ENCODE data around the gene USP20. TPM values are rescaled to one million over a fixed set of nuclear protein-coding genes. Genes with fewer than 3 reads are reported as not detected.
"Not testable (repeated sequence)": the region's sequence is repeated elsewhere in the genome, so short reads cannot be mapped to it uniquely, and the experiment has no call there.

Gene USP20
- 6.2 and 10.2 TPM in 2 replicates for total RNA-seq (2014; rRNA removed; shearing (Covaris generic); ENCODE audit: low replicate concordance)

DNA sequence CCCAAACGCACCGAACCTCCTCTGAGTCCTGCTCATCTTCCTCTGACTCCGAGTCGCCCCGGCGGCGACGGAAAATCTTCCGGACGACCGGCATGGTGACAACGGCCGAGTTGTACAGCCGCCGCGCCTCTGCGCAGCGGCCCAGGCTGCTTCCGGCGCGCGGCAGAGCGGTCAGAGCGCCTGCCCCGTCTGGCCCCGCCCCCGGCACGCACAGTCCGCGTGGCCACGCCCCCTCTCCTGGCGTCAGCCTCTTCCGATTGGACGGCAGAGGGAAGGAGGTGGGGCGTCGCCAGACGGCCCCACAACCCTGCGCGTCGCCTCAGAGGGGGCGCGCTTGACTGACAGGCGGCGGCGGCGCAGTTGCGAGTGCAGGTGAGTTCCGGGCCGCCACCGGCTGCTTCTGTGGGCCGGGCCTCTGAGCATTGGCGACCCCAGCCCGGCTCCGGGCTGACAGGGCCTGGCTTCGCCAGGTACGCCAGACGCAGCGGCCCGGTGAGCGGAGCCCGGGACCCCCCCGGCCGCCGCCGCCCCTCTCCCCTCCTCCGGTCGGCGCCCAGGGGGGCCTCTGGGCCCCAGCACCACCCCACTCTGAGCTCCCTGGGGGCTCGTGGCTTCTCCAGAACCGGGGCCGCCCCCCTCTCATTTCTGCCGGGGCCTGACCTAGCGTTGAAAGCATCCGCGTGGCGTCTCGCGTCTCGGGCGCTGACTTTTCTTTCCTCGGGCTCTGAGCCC, at the start of gene USP20, which contains the start of gene C9orf78:
USP20 (plus strand) TSS at position 331 of the 732 bp plus-strand sequence. CDS start 17,098 bp downstream, outside the sequence.
C9orf78 (minus strand) TSS at position 148 of the 732 bp plus-strand sequence; CDS start at position 94, 54 bp downstream.
- peaks cover 29% of the 10 kb centered on the region for H3K36me3 ChIP-seq
- H3K4me3 ChIP-seq, result peak within 1 kb of the TSS; percentile 77
- H3K27me3 ChIP-seq, result no peaks in the 10 kb centered on the region
- DNase-seq, result peak; percentile 91
- H3K9me3 ChIP-seq, result no peaks in the 10 kb centered on the region

DNA sequence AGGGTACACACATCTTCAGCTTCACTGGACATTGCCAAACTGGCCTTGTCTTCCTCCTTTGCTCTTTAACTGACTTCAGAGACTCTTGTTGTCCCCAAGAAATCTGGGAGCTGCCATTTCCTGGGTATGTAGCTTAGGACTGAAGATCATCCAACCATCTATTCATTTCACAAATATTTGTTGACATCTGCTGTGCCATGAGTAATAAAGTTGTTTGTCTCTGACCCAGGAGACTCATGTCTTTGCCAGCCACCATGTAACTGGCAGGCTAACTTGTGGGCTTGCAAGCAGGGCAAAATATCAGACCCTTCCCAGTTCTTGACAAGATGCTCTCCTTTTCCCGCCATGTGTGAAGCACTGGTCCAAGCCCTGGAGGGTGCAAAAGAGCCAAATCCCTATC, 49.4 kb upstream of the USP20 start:
- no peaks in the 10 kb centered on the region for H3K27me3 ChIP-seq
- DNase-seq, result no peak
- H3K9me3 ChIP-seq, result no peaks in the 10 kb centered on the region
- H3K36me3 ChIP-seq, result no peaks in the 10 kb centered on the region
- no peak overlapping the region for H3K4me3 ChIP-seq

DNA sequence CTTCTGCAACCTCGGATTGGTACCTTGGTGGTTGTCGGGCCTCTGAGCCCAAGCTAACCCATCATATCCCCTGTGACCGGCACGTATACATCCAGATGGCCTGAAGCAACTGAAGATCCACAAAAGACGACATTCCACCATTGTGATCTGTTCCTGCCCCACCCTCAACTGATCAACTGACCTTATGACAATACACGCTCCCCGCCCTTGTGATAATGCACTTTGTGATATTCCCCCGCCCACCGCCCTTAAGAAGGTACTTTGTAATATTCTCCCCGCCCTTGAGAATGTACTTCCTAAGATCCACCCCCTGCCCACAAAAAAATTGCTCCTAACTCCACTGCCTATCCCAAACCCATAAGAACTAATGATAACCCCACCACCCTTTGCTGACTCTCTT, 48.8 kb upstream of the USP20 start:
- DNase-seq, result no peak
- H3K9me3 ChIP-seq, result no peaks in the 10 kb centered on the region
- no peak overlapping the region for H3K4me3 ChIP-seq
- H3K36me3 ChIP-seq, result no peaks in the 10 kb centered on the region
- H3K27me3 ChIP-seq, result no peaks in the 10 kb centered on the region

DNA sequence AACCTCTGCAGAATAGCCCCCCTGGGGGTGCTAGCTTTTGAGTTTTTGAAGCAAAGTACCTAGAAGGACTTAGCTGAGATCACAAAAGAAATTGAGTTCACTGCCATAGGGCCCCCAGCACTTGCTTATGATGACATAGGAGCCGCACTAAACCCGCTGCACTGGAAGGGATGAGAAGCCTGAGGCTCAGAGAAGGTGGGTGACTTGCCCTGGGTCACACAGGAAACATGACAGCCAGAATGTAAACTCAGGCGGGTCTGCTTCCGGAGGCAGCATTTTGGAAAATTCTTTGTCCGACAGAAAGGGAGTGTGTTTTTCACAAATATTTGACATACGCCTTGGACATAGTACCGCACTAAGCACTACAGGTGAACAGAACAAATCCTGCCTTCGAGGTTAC, 40.7 kb upstream of the USP20 start:
- H3K36me3 ChIP-seq, result no peaks in the 10 kb centered on the region
- no peak overlapping the region for H3K4me3 ChIP-seq
- no peaks in the 10 kb centered on the region for H3K27me3 ChIP-seq
- H3K9me3 ChIP-seq, result no peaks in the 10 kb centered on the region
- no peak for DNase-seq

DNA sequence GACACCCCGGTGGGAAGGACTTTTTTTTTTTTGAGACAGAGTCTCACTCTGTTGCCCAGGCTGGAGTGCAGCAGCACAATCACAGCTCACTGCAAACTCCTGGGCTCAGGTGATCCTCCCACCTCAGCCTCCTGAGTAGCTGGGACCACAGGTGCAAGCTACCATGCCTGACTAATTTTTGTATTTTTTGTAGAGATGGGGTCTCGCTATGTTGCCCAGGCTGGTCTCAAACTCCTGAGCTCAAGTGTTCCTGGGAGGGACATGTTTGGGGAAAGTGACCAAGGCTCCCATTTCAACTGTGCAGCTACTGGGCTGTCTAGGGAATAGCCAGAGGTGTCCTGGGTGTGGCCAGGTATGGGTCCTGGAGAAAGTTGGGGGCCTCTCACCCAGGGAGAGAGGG, 39.2 kb upstream of the USP20 start:
- H3K4me3 ChIP-seq, H3K36me3 ChIP-seq, H3K27me3 ChIP-seq, H3K9me3 ChIP-seq, DNase-seq: not testable (repeated sequence)

DNA sequence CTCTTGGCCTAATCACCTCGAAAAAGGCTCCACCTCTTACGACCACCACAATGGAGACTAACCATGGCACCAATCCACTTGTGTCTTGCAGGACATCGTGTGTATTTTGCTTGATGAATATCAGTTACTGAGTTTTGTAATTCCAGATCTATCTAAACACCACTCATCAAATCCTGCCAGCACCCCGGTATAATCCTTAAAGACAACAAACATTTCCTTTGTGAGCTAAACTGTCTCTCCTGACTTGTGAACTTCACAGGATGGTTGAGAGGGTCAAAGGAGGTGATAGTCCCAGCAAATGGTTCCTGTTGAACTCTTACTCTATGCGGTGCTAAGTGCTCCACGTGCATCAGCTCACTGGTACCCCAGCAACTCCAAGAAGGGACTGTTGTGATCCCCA, 36.3 kb upstream of the USP20 start:
- H3K9me3 ChIP-seq, result no peaks in the 10 kb centered on the region
- H3K27me3 ChIP-seq, result no peaks in the 10 kb centered on the region
- H3K36me3 ChIP-seq, result no peaks in the 10 kb centered on the region
- no peak overlapping the region for H3K4me3 ChIP-seq
- DNase-seq, result no peak

DNA sequence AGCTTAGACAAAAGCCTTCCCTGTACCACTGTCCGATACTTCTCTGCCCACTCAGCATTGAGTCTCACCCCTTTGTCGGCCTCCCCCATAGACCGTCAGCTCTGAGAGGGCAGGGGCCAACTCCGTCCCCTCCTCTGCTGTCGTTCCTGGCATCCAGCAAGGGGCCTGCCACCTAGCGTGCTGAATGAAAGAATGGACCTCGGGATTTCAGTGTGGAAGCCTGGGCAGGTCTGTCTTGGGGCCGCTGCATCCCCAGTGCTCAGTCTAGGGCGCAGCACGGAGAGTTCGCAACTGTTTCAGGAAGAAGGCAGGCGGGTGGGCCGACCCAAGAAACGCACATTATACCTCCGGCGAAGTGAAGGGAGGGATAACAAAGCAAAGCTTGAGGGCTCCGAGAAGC, 33.8 kb upstream of the USP20 start:
- H3K36me3 ChIP-seq, result peaks cover 7% of the 10 kb centered on the region
- H3K4me3 ChIP-seq, result no peak overlapping the region
- H3K9me3 ChIP-seq, result no peaks in the 10 kb centered on the region
- no peaks in the 10 kb centered on the region for H3K27me3 ChIP-seq
- no peak for DNase-seq

DNA sequence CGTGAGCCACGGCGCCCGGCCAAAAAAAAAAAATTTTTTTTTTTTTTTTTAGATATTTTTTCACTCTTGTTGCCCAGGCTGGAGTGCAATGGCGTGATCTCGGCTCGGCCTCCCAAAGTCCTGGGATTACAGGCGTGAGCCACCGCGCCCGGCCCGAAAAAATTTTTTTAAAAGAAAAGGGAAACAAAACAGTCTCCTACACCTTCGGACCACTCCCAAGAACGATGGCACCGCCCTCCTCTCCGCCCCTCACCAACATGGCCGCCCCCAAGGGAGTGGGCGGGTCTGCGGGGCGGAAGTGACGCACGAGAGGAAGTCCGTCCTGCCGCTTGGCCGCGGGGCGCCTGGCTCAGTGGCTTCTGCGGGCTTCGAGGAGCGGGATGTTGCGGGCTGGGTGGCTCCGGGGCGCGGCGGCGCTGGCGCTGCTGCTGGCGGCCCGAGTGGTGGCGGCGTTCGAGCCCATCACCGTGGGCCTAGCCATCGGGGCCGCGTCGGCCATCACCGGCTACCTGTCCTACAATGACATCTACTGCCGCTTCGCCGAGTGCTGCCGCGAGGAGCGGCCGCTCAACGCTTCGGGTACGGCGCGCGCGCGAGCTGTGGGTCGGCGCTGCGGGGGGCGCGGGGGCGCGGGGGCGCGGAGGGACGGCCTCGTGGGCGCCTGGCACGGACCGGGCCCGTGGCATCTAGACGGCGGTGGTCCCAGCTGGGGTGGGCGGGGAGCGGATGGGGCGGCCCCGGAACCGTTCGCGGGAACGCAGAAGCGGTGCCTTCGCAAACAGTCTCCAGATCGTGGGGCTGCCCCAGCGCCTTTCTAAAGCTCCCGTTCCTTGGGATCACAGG, 32.2 kb upstream of the USP20 start, which contains the start of gene TOR1B:
TOR1B (plus strand) TSS at position 352 of the 843 bp plus-strand sequence; CDS start at position 381, 29 bp downstream.
- Histone ChIP-seq H3K27me3 (no peaks in the 10 kb centered on the region), H3K36me3 (peaks cover 9% of the 10 kb centered on the region), H3K9me3 (no peaks in the 10 kb centered on the region), H3K4me3 (peak within 1 kb of the TSS; percentile 92)
- peak; percentile 90 for DNase-seq

DNA sequence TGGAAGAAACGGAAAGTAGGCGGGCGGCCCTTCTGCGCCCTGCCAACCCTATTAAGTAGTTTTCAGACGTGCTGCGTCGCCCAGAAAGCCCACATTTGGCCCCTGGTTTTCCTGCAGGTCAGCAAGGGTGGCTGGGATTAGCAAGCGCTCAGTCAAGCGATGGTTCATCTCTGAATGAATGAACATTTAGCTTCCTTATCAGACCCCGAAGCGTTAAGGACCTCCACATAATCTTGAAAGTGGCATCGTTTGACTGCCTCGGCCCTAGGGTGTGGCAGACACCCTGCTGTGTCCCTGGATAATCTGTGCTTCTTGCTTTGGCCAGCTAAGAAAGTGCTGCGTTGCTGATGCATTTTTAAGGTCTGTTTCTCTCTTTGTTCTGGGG, 31.6 kb upstream of the USP20 start:
- Histone ChIP-seq H3K9me3 (no peaks in the 10 kb centered on the region), H3K27me3 (no peaks in the 10 kb centered on the region), H3K36me3 (peaks cover 9% of the 10 kb centered on the region), H3K4me3 (peak overlapping the region; percentile 92)
- DNase-seq, result peak; percentile 18

DNA sequence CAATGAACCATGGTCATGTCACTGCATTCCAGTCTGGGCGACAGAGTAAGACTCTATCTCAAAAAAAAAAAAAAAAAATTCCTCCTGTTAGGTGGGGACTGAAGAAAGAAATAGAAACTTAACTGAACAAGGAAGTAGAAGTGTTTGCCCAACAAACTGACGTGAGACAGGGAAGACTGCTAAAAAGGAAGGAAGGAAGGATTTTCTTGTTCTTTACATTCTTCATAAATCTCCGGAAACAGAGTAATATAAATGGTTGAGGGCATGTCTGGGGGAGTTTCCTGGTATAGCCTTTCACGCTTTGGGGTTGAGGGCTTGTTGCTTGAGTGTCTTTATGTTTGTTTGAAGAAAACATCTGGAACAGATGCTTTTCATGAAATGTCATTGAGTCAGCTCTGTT, 29.2 kb upstream of the USP20 start:
- Histone ChIP-seq H3K36me3 (peaks cover 23% of the 10 kb centered on the region), H3K4me3 (no peak overlapping the region), H3K9me3 (no peaks in the 10 kb centered on the region), H3K27me3 (no peaks in the 10 kb centered on the region)
- no peak for DNase-seq

DNA sequence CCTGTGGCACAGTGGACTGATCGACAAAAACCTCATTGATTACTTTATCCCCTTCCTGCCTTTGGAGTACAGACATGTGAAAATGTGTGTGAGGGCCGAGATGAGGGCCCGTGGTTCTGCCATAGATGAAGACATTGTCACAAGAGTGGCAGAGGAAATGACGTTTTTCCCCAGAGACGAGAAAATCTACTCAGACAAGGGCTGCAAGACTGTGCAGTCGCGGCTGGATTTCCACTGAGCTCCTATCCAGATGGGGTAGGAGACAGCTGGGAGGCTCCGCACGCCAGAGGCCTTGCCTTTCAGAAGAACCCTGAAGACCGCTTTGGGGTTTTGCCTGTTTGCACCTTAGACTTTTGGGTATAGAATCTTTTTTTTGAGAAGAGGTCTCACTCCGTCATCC, 25.9 kb upstream of the USP20 start:
- H3K9me3 ChIP-seq, result no peaks in the 10 kb centered on the region
- no peak for DNase-seq
- no peak overlapping the region for H3K4me3 ChIP-seq
- H3K27me3 ChIP-seq, result no peaks in the 10 kb centered on the region
- peaks cover 25% of the 10 kb centered on the region for H3K36me3 ChIP-seq

DNA sequence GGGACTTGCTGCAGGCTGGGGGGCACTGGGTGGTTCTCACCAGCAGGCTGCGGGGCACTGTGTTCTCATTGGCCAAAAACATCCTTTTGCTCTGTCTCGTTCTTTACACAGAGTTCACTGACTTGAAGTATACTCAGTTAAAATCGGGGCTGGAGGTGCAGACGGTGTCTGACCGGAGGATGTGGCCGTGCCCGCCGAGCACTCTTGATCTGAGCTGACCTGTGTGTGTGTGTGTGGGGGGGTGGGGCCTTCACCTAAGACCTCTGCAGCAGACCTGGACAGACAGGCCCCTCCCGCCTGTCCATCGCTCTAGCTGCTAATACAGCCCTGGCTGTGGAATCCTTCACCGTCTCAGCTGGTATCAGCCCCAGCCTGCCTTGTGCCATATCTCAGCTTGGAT, 25.1 kb upstream of the USP20 start:
- Histone ChIP-seq H3K9me3 (no peaks in the 10 kb centered on the region), H3K4me3 (no peak overlapping the region), H3K27me3 (no peaks in the 10 kb centered on the region), H3K36me3 (peaks cover 24% of the 10 kb centered on the region)
- no peak for DNase-seq

DNA sequence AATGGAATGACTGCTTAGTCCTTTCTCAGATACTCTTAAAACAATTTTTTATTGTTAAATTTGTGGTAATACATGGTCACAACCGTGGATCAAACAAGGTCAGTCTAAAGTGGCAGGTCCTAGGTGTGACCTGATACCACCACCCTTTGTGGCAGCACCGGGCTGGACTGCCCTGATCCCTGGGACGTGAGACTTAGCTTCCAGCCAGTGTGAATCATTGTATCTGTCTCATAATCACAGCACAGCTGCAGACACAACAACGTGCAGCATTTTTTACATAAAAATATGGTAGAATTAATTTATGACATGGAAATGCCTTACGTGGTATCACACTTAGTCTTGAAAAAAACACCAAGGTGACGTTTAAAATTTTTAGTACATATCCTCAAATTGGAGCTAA, 24.5 kb upstream of the USP20 start:
- DNase-seq, result no peak
- no peaks in the 10 kb centered on the region for H3K9me3 ChIP-seq
- peaks cover 20% of the 10 kb centered on the region for H3K36me3 ChIP-seq
- H3K4me3 ChIP-seq, result no peak overlapping the region
- no peaks in the 10 kb centered on the region for H3K27me3 ChIP-seq

DNA sequence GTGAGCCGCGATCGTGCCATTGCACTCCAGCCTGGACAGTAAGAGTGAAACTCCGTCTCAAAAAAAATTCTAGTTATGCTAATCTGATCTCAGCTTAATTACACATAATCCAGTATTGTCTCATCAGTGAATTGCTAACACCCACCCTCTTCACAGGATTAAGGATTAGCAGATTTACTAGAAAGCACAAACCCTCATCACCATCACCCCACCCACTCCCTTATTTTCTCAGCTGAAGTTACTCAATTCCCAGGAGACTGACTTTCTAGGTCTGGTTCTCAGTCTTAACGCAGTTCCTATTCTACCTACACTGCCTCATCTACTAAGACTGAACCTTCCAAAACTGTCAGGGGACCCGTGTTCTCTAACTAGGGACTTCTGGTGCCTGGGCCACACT, 23.3 kb upstream of the USP20 start:
- DNase-seq, result no peak
- Histone ChIP-seq H3K36me3 (peaks cover 30% of the 10 kb centered on the region), H3K9me3 (no peaks in the 10 kb centered on the region), H3K27me3 (no peaks in the 10 kb centered on the region), H3K4me3 (no peak overlapping the region)

DNA sequence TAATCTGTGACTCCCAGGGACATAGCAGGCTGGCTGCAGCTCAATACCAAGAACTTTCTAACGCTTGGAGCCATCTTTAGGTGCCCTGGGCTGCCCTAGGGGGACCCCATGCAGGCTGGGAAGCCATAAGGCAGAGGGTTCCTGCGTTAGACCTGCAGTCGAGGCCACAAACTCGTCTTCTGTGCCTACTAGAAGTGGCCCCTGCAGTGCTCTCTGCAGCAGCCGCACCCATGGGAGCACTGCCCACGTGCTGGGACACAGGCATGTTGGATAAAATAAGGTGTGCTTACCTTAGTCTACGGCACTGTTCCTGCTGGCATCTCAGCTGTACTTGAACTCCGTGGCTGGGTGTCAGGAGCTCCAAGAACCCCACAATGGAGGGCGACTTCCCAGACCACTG, 22.9 kb upstream of the USP20 start:
- DNase-seq, result no peak
- H3K9me3 ChIP-seq, result no peaks in the 10 kb centered on the region
- no peaks in the 10 kb centered on the region for H3K27me3 ChIP-seq
- peaks cover 31% of the 10 kb centered on the region for H3K36me3 ChIP-seq
- no peak overlapping the region for H3K4me3 ChIP-seq

DNA sequence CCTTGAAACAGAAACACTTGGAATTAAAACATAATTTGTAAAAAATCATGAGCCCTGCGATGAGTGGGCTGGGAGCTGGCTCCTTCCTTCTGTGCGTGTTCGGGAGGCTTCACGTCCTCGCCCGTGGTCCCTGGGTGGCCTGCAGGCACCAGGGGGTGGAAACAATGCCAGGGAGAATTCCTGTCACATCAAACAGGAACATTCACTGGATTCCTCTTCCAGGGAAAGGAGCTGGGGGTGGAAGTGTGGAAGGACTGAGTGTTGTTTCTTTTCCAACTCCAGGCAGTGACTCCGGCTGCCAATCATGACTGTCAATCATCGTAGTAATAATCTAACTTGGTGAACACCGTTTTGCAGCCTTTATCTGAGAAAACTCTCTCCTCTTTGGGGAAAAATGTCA, 21.6 kb upstream of the USP20 start:
- H3K4me3 ChIP-seq, result no peak overlapping the region
- H3K9me3 ChIP-seq, result no peaks in the 10 kb centered on the region
- H3K27me3 ChIP-seq, result no peaks in the 10 kb centered on the region
- peaks cover 38% of the 10 kb centered on the region for H3K36me3 ChIP-seq
- DNase-seq, result no peak

DNA sequence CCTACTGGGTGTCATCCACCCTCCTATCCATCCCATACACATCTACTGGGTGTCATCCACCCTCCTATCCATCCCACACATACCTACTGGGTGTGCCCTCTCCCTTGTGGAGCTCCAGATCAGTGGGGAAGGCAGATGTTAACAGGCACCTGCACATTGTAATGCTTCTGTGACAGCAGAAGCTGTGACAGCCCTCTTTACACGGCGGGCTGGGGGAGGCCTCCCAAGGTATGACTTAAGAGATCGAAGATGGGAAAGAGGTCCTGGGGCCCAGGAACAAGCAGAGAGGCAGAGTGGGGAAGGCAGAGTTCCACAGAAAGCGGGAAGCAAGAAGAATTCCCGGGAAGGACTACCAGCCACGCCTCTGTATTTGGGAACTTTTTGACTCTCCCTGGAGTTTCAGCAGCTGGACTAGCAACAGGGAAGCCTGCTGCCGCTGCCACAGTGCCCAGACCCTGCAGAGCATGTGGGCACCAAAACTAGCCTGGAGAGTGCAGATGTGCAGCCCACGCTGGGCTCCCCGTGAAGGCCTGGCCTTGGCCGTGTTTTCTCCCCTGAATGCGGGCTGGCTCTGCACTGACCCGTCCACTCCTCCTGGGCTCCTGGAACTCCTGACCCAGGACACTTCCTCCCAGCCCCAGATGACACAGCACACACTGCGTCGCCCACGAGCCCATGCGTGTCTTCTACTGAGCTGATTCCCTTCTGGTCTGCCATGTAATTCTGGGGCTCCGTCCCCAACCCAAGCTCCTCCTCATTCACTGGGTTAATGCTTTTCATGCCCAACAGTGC, 20.6 kb upstream of the USP20 start:
- peaks cover 39% of the 10 kb centered on the region for H3K36me3 ChIP-seq
- no peak for DNase-seq
- H3K9me3 ChIP-seq, result no peaks in the 10 kb centered on the region
- H3K4me3 ChIP-seq, result no peak overlapping the region
- H3K27me3 ChIP-seq, result no peaks in the 10 kb centered on the region

All from MG63 (cell line).